Stimulated activated CD8-positive, alpha-beta memory T cell treated with anti-CD3 and anti-CD28 coated beads, Interleukin-4, amount 100 ng/mL, for 24 hours (primary cell): ENCODE results near the gene ST6GAL1.
"Not testable (repeated sequence)": the region's sequence is repeated elsewhere in the genome, so short reads cannot be mapped to it uniquely, and the experiment has no call there.

Experiments used
- DNase-seq: peaks from one replicate; pipeline ENCODE4 v3.0.0-alpha.2; 2020; ENCODE audit warnings: low read depth

The ST6GAL1 gene

GRCh38 chr3:187046033-187046432 lies 115.7 kb downstream of the ST6GAL1 start:
- no peak for DNase-seq

- no peak for DNase-seq
Measured at GRCh38 chr3:187049462-187050101, 119.3 kb downstream of the ST6GAL1 start.

- no peak for DNase-seq
Measured at GRCh38 chr3:187051066-187051465, 120.7 kb downstream of the ST6GAL1 start.

- DNase-seq: no peak
Measured at GRCh38 chr3:187051724-187052366, 121.5 kb downstream of the ST6GAL1 start.

- DNase-seq: not testable (repeated sequence)
Measured at GRCh38 chr3:187052427-187052826, 122.1 kb downstream of the ST6GAL1 start.

- DNase-seq: not testable (repeated sequence)
Measured at GRCh38 chr3:187054433-187054832, 124.1 kb downstream of the ST6GAL1 start.

- DNase-seq: not testable (repeated sequence)
Measured at GRCh38 chr3:187057803-187058202, 127.5 kb downstream of the ST6GAL1 start.

- no peak for DNase-seq
Measured at GRCh38 chr3:187061748-187062147, 131.4 kb downstream of the ST6GAL1 start.

- DNase-seq: no peak
Measured at GRCh38 chr3:187062526-187063177, 132.3 kb downstream of the ST6GAL1 start.

- no peak for DNase-seq
Measured at GRCh38 chr3:187063286-187064121, 133.2 kb downstream of the ST6GAL1 start.

GRCh38 chr3:187064210-187065115 lies 134.1 kb downstream of the ST6GAL1 start:
- no peak for DNase-seq

GRCh38 chr3:187066228-187066995 lies 136.1 kb downstream of the ST6GAL1 start:
- DNase-seq: peak; percentile 17

- DNase-seq: no peak
Measured at GRCh38 chr3:187068787-187069186, 138.5 kb downstream of the ST6GAL1 start.

- no peak for DNase-seq
Measured at GRCh38 chr3:187069857-187070516, 139.7 kb downstream of the ST6GAL1 start.

GRCh38 chr3:187072102-187072501 lies 141.8 kb downstream of the ST6GAL1 start:
- DNase-seq: no peak

GRCh38 chr3:187072511-187072910 lies 142.2 kb downstream of the ST6GAL1 start:
- no peak for DNase-seq

GRCh38 chr3:187073581-187074098 lies 143.3 kb downstream of the ST6GAL1 start:
- no peak for DNase-seq

GRCh38 chr3:187074846-187075245 lies 144.5 kb downstream of the ST6GAL1 start:
- no peak for DNase-seq

- no peak for DNase-seq
Measured at GRCh38 chr3:187076297-187076696, 146.0 kb downstream of the ST6GAL1 start.

GRCh38 chr3:187077085-187077484 lies 146.8 kb downstream of the ST6GAL1 start:
- DNase-seq: no peak
